HepG2 (cell line): Measurements from ENCODE around the gene SLC11A1. TPM values are rescaled to one million over a fixed set of nuclear protein-coding genes. Genes with fewer than 3 reads are reported as not detected.
A peak's percentile ranks its signal among the peaks of the same experiment; 100 is the strongest.

Experiments
- HHEX ChIP-seq: IDR thresholded peaks from 2 replicates; pipeline ENCODE4 v1.6.1; 2016; ENCODE audit warnings: control low read depth
- TRAFD1 ChIP-seq: sonication (generic); formaldehyde crosslinking; IDR thresholded peaks from 2 replicates; pipeline ENCODE4 v1.5.1; 2020; ENCODE audit warnings: missing genetic modification reagents, mild to moderate bottlenecking, borderline replicate concordance
- TSC22D2 ChIP-seq: sonication (generic); formaldehyde crosslinking; IDR thresholded peaks from 2 replicates; pipeline ENCODE4 v1.5.1; 2020; ENCODE audit warnings: missing genetic modification reagents, mild to moderate bottlenecking, borderline replicate concordance
- XRCC5 ChIP-seq: fragments of 200-400 bp; formaldehyde crosslinking; optimal IDR thresholded peaks from 2 replicates; pipeline ENCODE3; 2017; ENCODE audit warnings: mild to moderate bottlenecking, low read length
- ZBTB34 ChIP-seq: sonication (generic); formaldehyde crosslinking; IDR thresholded peaks from 2 replicates; pipeline ENCODE4 v1.8.0; 2022; ENCODE audit warnings: mild to moderate bottlenecking, missing genetic modification reagents
- ZNF292 ChIP-seq: sonication (generic); formaldehyde crosslinking; IDR thresholded peaks from 2 replicates; pipeline ENCODE4 v1.8.1; 2022; ENCODE audit warnings: mild to moderate bottlenecking, low read depth, missing genetic modification reagents, borderline replicate concordance
- ZNF562 ChIP-seq: sonication (generic); formaldehyde crosslinking; IDR thresholded peaks from 2 replicates; pipeline ENCODE4 v1.8.0; 2022; ENCODE audit warnings: missing genetic modification reagents, borderline replicate concordance
- ZNF614 ChIP-seq: IDR thresholded peaks from 2 replicates; pipeline ENCODE4 v1.6.1; 2018; ENCODE audit warnings: missing biosample characterization, missing genetic modification reagents, inconsistent platforms, borderline replicate concordance
- ZNF616 ChIP-seq: sonication (generic); formaldehyde crosslinking; IDR thresholded peaks from 2 replicates; pipeline ENCODE4 v1.5.0; 2020; ENCODE audit warnings: low read depth, mild to moderate bottlenecking, missing genetic modification reagents
- ZNF839 ChIP-seq: sonication (generic); formaldehyde crosslinking; IDR thresholded peaks from 2 replicates; pipeline ENCODE4 v1.4.0; 2020; ENCODE audit warnings: missing genetic modification reagents, mild to moderate bottlenecking, borderline replicate concordance
- polyA plus RNA-seq, 8 experiments: library from polyadenylated mRNA; depleted of rRNA in 3 of 8; stranded (reverse) in 7 of 8; unstranded in 1 of 8; fragments of >200 nt; fragmentation: Illumina TruSeq in 4 of 8; extraction: Trizol in 4 of 8; gene quantifications; 2 replicates each; pipeline versions ENCODE4 v1.2.1 to v1.2.3, GENCODE V29; 2011 to 2016; ENCODE audit warnings: low read depth in 4 of 8, missing spikeins in 1 of 8, mixed read lengths in 1 of 8; ENCODE audit not compliant: insufficient read depth in 1 of 8
- total RNA-seq, 5 experiments: library from RNA; depleted of rRNA; stranded (reverse); fragments of >200 nt; fragmentation: Illumina TruSeq; extraction: Trizol; gene quantifications; 2 replicates each; pipeline ENCODE4 v1.2.3, GENCODE V29; 2016; ENCODE audit warnings: low read depth in 1 of 5
- TF ChIP-seq, protein P1 (sequence below): sonication (generic); formaldehyde crosslinking; IDR thresholded peaks from 2 replicates; pipeline ENCODE4 v1.4.0; 2020; ENCODE audit warnings: mild to moderate bottlenecking, missing genetic modification reagents
- TF ChIP-seq, protein P2 (sequence below): sonication (generic); formaldehyde crosslinking; IDR thresholded peaks from 2 replicates; pipeline ENCODE4 v1.5.1; 2020; ENCODE audit warnings: mild to moderate bottlenecking, missing genetic modification reagents, moderate library complexity

SLC11A1 gene
- total and polyA plus RNA-seq, 2 of the 13 experiments (the other 11 are each of a cell fraction or from before 2014, with no cell fraction given) = 0.33 to 2.3 TPM

DNA sequence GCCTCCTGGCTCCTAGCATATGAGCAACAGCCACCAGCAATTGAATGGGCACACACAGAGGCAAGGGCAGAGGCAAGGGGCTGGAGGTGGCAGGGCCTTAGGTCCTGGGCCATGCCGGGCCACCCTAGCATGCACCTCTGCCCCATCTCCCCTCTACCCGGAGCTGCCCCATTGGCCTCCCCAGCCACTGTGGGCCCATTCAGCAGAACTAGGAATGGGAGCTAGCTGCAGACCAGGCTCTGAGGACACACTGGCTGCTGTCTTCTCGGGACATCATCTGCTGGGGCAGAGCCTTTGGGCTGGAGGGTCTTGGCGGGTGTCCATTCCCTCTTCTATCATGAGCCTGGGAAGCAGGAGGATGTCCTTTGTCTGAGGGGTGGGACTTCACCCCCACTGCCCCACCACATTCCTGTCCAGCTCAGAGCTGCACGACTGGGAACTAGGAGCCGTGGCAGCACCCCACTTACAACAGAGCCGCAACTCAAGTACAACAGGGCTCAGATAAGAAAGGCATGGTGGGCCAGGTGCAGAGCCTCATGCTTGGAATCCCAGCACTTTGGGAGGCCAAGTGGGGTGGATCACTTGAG is 37.6 kb downstream of the SLC11A1 start (continued):
- TF ChIP-seq, protein P1, sequence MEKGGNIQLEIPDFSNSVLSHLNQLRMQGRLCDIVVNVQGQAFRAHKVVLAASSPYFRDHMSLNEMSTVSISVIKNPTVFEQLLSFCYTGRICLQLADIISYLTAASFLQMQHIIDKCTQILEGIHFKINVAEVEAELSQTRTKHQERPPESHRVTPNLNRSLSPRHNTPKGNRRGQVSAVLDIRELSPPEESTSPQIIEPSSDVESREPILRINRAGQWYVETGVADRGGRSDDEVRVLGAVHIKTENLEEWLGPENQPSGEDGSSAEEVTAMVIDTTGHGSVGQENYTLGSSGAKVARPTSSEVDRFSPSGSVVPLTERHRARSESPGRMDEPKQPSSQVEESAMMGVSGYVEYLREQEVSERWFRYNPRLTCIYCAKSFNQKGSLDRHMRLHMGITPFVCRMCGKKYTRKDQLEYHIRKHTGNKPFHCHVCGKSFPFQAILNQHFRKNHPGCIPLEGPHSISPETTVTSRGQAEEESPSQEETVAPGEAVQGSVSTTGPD (CRISPR knock-in tag) = 0 out of 2 replicates have a peak, but pooled peaks have one; percentile 64
- 0 out of 2 replicates have a peak, but pooled peaks have one; percentile 44 for TF ChIP-seq TRAFD1 (CRISPR knock-in tag)
- TF ChIP-seq HHEX (CRISPR knock-in tag) = peak; percentile 17; the same call in 1 of the 2 replicates
- TF ChIP-seq XRCC5 = peak; percentile 44
- TF ChIP-seq ZNF616 (CRISPR knock-in tag) = 0 out of 2 replicates have a peak, but pooled peaks have one; percentile 4
- TF ChIP-seq ZNF839 = 0 out of 2 replicates have a peak, but pooled peaks have one; percentile 43
- TF ChIP-seq ZNF292 (CRISPR knock-in tag) = no peak
- 0 out of 2 replicates have a peak, but pooled peaks have one; percentile 31 for TF ChIP-seq ZBTB34 (CRISPR knock-in tag)
- 0 out of 2 replicates have a peak, but pooled peaks have one; percentile 46 for TF ChIP-seq TSC22D2
- TF ChIP-seq, protein P2, sequence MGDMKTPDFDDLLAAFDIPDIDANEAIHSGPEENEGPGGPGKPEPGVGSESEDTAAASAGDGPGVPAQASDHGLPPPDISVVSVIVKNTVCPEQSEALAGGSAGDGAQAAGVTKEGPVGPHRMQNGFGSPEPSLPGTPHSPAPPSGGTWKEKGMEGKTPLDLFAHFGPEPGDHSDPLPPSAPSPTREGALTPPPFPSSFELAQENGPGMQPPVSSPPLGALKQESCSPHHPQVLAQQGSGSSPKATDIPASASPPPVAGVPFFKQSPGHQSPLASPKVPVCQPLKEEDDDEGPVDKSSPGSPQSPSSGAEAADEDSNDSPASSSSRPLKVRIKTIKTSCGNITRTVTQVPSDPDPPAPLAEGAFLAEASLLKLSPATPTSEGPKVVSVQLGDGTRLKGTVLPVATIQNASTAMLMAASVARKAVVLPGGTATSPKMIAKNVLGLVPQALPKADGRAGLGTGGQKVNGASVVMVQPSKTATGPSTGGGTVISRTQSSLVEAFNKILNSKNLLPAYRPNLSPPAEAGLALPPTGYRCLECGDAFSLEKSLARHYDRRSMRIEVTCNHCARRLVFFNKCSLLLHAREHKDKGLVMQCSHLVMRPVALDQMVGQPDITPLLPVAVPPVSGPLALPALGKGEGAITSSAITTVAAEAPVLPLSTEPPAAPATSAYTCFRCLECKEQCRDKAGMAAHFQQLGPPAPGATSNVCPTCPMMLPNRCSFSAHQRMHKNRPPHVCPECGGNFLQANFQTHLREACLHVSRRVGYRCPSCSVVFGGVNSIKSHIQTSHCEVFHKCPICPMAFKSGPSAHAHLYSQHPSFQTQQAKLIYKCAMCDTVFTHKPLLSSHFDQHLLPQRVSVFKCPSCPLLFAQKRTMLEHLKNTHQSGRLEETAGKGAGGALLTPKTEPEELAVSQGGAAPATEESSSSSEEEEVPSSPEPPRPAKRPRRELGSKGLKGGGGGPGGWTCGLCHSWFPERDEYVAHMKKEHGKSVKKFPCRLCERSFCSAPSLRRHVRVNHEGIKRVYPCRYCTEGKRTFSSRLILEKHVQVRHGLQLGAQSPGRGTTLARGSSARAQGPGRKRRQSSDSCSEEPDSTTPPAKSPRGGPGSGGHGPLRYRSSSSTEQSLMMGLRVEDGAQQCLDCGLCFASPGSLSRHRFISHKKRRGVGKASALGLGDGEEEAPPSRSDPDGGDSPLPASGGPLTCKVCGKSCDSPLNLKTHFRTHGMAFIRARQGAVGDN (CRISPR knock-in tag) = peak; percentile 60; the same call in 1 of the 2 replicates
- TF ChIP-seq ZNF614 (CRISPR knock-in tag) = no peak
- no peak for TF ChIP-seq ZNF562
